Epithelial cell of proximal tubule (primary cell): ENCODE results near the gene ITGB3BP. TPM values are rescaled to one million over a fixed set of nuclear protein-coding genes. Genes with fewer than 3 reads are reported as not detected.
"Not testable (repeated sequence)": the region's sequence is repeated elsewhere in the genome, so short reads cannot be mapped to it uniquely, and the experiment has no call there.

Source experiments
- DNase-seq: peaks from one replicate; pipeline ENCODE4 v3.0.0-alpha.2; 2011; ENCODE audit warnings: low read depth
- H3K4me3 ChIP-seq: 2 replicates; pipeline ENCODE4 v1.5.1; 2011; ENCODE audit warnings: low read depth, mild to moderate bottlenecking, low read length
- CTCF ChIP-seq: conservative IDR thresholded peaks from 2 replicates; pipeline ENCODE4 v1.5.1; 2012; ENCODE audit warnings: low read depth, mild to moderate bottlenecking, low read length
- total RNA-seq: library from RNA; depleted of rRNA; stranded (reverse); fragments of >200 nt; gene quantifications from 2 replicates; pipeline ENCODE4 v1.2.3, GENCODE V29; 2015

ITGB3BP gene
- 25.1 and 30.4 TPM in 2 replicates for total RNA-seq

- TF ChIP-seq CTCF = no peak
- H3K4me3 ChIP-seq = peak within 1 kb of the TSS; percentile 65
- peak; percentile 79 for DNase-seq
These were observed at the start of gene ITGB3BP, which contains the start of gene EFCAB7 for GRCh38 chr1:63522891-63523728. Gene ITGB3BP, minus strand, starts transcription at chr1:63523225. Its CDS starts 92 bp downstream, at chr1:63523133. Gene EFCAB7, plus strand, starts transcription at chr1:63523525. Its CDS starts 2,048 bp downstream, at chr1:63525573.

- not testable (repeated sequence) for H3K4me3 ChIP-seq, DNase-seq
These were observed 49.7 kb upstream of the ITGB3BP start for GRCh38 chr1:63572686-63573085.

GRCh38 chr1:63569640-63570316 lies 46.8 kb upstream of the ITGB3BP start:
- no peak overlapping the region for H3K4me3 ChIP-seq
- no peak for TF ChIP-seq CTCF
- DNase-seq = no peak

- DNase-seq = no peak
- TF ChIP-seq CTCF = no peak
- no peak overlapping the region for H3K4me3 ChIP-seq
These were observed 46.0 kb upstream of the ITGB3BP start for GRCh38 chr1:63569068-63569467.

- no peak for TF ChIP-seq CTCF
- DNase-seq = no peak
- H3K4me3 ChIP-seq = no peak overlapping the region
These were observed 40.7 kb upstream of the ITGB3BP start for GRCh38 chr1:63563745-63564144.

- DNase-seq = no peak
- no peak overlapping the region for H3K4me3 ChIP-seq
- TF ChIP-seq CTCF = no peak
These were observed 36.3 kb upstream of the ITGB3BP start for GRCh38 chr1:63559357-63559756.

GRCh38 chr1:63557365-63557987 lies 34.5 kb upstream of the ITGB3BP start:
- DNase-seq = no peak
- TF ChIP-seq CTCF = peak; percentile 81
- no peak overlapping the region for H3K4me3 ChIP-seq
